ENCODE results near the gene MAP2K6.

DNA sequence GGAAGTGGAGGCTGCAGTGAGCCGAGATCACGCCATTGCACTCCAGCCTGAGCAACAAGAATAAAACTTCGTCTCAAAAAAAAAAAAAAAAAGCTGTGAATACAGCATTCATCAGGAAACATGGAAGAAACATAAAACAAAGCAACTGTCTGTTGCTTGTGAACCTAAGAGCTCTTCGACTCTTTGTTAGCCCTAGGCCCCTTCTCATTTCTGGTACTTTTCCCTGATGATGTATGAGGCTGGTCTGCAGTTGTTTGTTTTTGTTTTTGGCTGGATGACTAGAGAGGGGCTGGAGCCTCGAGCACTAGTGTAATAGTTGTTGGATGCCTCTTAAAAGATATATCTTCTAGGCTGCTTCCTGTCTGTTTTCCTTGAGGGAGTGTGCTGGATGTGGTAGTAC is 113.5 kb downstream of the MAP2K6 start:
- TF ChIP-seq, protein P1, sequence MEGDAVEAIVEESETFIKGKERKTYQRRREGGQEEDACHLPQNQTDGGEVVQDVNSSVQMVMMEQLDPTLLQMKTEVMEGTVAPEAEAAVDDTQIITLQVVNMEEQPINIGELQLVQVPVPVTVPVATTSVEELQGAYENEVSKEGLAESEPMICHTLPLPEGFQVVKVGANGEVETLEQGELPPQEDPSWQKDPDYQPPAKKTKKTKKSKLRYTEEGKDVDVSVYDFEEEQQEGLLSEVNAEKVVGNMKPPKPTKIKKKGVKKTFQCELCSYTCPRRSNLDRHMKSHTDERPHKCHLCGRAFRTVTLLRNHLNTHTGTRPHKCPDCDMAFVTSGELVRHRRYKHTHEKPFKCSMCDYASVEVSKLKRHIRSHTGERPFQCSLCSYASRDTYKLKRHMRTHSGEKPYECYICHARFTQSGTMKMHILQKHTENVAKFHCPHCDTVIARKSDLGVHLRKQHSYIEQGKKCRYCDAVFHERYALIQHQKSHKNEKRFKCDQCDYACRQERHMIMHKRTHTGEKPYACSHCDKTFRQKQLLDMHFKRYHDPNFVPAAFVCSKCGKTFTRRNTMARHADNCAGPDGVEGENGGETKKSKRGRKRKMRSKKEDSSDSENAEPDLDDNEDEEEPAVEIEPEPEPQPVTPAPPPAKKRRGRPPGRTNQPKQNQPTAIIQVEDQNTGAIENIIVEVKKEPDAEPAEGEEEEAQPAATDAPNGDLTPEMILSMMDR (IDR thresholded peaks at IDR 0.05; ENCODE audit: insufficient read depth, low read depth, low read length) = no peak
- no peak for TF ChIP-seq EZH2 (IDR thresholded peaks at IDR 0.05; ENCODE audit: insufficient read depth, low read length)

Data from astrocyte (in vitro differentiated cells and primary cell).